ENCODE results near the gene HS6ST3. TPM values are rescaled to one million over a fixed set of nuclear protein-coding genes. Genes with fewer than 3 reads are reported as not detected.
A peak's percentile ranks its signal among the peaks of the same experiment; 100 is the strongest.
"Not testable (repeated sequence)": the region's sequence is repeated elsewhere in the genome, so short reads cannot be mapped to it uniquely, and the experiment has no call there.

HS6ST3 gene
- total and polyA plus RNA-seq, 8 donors, result 0.65 to 3.4 (median 1.8) TPM

GRCh38 chr13:96766306-96766705 lies 676.4 kb downstream of the HS6ST3 start:
- Histone ChIP-seq H3K9me3 (no peaks in the 10 kb centered on the region), H3K27ac (no peak overlapping the region), H3K4me1 (no peaks in the 10 kb centered on the region), H3K4me3 (no peak overlapping the region), H3K36me3 (no peaks in the 10 kb centered on the region), H3K27me3 (no peaks in the 10 kb centered on the region)
- intact Hi-C loops (cut with DNase I), result no loop called here
- DNase-seq (no peak), ATAC-seq (no peak), FAIRE-seq (no peak)
- 73 to 78% methylated on average over 3 of the region's 3 CpGs for WGBS, 2 donors
- no peak for TF ChIP-seq CTCF (IDR thresholded peaks at IDR 0.05)

GRCh38 chr13:96768524-96768923 lies 678.6 kb downstream of the HS6ST3 start:
- TF ChIP-seq CTCF (IDR thresholded peaks at IDR 0.05), result no peak
- H3K27me3 ChIP-seq, result no peaks in the 10 kb centered on the region
- no peak for FAIRE-seq

GRCh38 chr13:96769874-96770273 lies 680.0 kb downstream of the HS6ST3 start:
- intact Hi-C loops (cut with DNase I), result no loop called here
- H3K27me3 ChIP-seq, result no peaks in the 10 kb centered on the region
- H3K4me1 ChIP-seq, result no peaks in the 10 kb centered on the region
- ATAC-seq (no peak), DNase-seq (no peak), FAIRE-seq (no peak)
- no peak for TF ChIP-seq CTCF (IDR thresholded peaks at IDR 0.05)
- no peaks in the 10 kb centered on the region for H3K36me3 ChIP-seq
- no peaks in the 10 kb centered on the region for H3K9me3 ChIP-seq
- H3K4me3 ChIP-seq, result no peak overlapping the region
- no peak overlapping the region for H3K27ac ChIP-seq
- WGBS, 2 donors, result 15 to 16% methylated on average over 1 of the region's 1 CpG

More at GRCh38 chr13:96768524-96768923, 678.6 kb downstream of the HS6ST3 start:
- H3K4me3 ChIP-seq, result no peak overlapping the region
- H3K27ac ChIP-seq, result no peak overlapping the region
- H3K9me3 ChIP-seq, result no peaks in the 10 kb centered on the region
- DNase-seq (no peak), ATAC-seq (no peak)
- WGBS, 2 donors, result 92 to 94% methylated on average over 6 of the region's 6 CpGs
- no peaks in the 10 kb centered on the region for H3K36me3 ChIP-seq
- H3K4me1 ChIP-seq, result no peaks in the 10 kb centered on the region
- intact Hi-C loops (cut with DNase I), result no loop called here

- Histone ChIP-seq H3K4me3 (no peak overlapping the region), H3K27me3 (no peaks in the 10 kb centered on the region), H3K27ac (peak overlapping the region in 1 of 4 donors; percentile 17), H3K36me3 (no peaks in the 10 kb centered on the region), H3K4me1 (no peaks in the 10 kb centered on the region), H3K9me3 (no peaks in the 10 kb centered on the region)
- no peak for FAIRE-seq
- ATAC-seq, result peak in 2 of 4 donors; percentile 51 to 57
- DNase-seq, result no peak
- no peak for TF ChIP-seq CTCF (IDR thresholded peaks at IDR 0.05)
- 70 to 79% methylated on average over 6 of the region's 6 CpGs for WGBS, 2 donors
- intact Hi-C loops (cut with DNase I), result no loop called here
Measured at GRCh38 chr13:96771486-96772367, 681.8 kb downstream of the HS6ST3 start.

- intact Hi-C loops (cut with DNase I), result no loop called here
- Histone ChIP-seq H3K27me3 (no peaks in the 10 kb centered on the region), H3K9me3 (no peaks in the 10 kb centered on the region), H3K4me1 (no peaks in the 10 kb centered on the region), H3K36me3 (no peaks in the 10 kb centered on the region), H3K27ac (peak overlapping the region in 1 of 4 donors; percentile 17), H3K4me3 (no peak overlapping the region)
- TF ChIP-seq CTCF (IDR thresholded peaks at IDR 0.05), result no peak
- FAIRE-seq (no peak), DNase-seq (no peak), ATAC-seq (peak in 2 of 4 donors; percentile 45 to 57)
- 58 to 59% methylated on average over 2 of the region's 2 CpGs for WGBS, 2 donors
Measured at GRCh38 chr13:96772426-96772825, 682.5 kb downstream of the HS6ST3 start.

- DNase-seq; H3K4me3 ChIP-seq; H3K9me3 ChIP-seq; ATAC-seq; H3K4me1 ChIP-seq; H3K27me3 ChIP-seq; intact Hi-C loops (cut with DNase I); FAIRE-seq; H3K27ac ChIP-seq; H3K36me3 ChIP-seq: not testable (repeated sequence)
- WGBS, 2 donors, result 91 to 94% methylated on average over 3 of the region's 3 CpGs
Measured at GRCh38 chr13:96778302-96778701, 688.4 kb downstream of the HS6ST3 start.
